HG03457 (cell line): Measurements from ENCODE around the gene STAT2.

Experiments
- ATAC-seq: cut with Tn5 transposase; IDR thresholded peaks from one replicate; pipeline ENCODE4 v1.9.1; 2021; ENCODE audit warnings: moderate number of reproducible peaks; ENCODE audit not compliant: unreplicated experiment

The STAT2 gene

DNA sequence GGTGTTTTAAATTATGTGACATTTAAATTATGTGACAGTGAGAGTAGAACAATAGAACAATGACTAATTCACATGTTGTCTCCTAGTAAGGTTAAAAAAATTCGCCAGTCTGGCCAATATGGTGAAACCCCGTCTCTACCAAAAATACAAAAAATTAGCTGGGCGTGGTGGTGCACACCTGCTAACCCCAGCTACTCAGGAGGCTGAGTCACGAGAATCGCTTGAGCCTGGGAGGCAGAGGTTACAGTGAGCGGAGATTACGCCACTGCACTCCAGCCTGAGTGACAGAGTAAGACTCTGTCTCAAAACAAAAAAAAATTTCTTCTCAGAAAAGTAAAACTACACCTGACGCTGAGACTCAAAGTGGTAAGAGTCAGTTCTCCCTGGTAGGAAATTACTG is 62.5 kb downstream of the STAT2 start:
- ATAC-seq = no peak

DNA sequence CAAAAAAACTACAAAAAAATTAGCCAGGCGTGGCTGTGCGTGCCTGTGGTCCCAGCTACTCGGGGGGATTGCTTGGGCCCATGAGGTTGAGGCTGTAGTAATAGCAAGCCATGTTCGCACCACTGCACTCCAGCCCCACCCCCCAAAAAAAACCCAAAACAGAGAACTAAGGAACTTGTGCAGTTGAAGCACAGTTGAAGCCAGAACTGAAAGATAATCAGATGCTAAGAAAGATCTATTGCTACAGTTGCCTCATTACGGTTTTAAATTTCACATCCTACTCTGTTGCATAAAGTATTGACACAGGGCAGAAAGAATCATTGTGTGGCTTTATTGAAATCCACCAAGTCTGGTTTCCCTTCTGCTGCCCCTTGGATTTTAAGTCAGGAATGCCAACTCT is 63.6 kb downstream of the STAT2 start:
- no peak for ATAC-seq

DNA sequence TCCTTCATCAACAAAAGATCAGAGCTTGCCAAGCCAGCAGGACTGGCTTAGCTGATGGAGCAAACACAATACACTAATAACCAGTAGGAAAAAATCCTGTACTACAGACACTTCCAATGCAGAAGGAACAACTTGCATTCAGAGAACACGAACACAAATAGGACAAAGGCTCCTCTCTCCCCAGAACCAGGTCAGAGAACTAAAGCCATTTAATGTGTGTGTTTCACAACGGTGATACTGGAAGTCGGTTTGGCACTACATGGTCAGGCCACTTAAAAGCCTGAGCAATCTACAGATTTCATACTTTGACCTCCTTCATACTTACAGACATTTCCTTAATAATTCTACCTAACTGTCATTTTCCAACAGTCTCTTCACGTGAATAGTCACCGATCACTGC is 66.1 kb downstream of the STAT2 start:
- no peak for ATAC-seq
